Measurements from ENCODE around the gene SLC26A5.

The SLC26A5 gene

DNA sequence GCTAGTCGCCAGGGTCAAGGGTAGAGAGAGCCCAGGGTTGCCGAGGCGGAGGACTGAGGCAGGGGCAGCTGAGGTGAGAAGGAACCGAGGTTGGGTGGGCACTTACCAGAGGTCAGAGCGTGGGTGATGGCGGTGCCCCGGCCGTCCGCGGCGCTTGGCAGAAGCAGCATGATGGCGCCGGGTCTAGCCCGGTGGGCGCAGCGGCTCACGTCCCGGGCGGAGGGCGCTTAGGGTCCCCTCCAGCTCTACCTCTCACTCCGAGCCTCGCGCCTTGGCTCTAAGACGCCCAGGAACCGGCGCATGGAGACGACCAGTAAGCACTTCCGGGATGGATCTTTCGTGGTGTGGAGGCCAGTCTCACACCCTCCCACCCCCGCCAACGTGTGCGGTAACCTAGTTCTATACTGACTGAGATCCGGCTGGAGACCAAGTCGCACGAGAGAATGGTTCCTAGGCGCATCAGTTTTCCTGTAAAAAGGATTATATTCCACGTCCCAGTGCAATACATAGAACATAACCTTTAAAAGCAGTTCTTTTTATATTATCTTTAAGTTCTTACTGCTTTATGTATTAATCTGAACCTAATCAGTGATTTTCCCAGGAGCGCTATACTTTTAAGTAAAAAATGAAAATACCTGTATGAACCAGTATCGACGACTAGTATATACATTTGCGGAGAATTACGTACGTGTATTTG is 101.4 kb downstream of the SLC26A5 start, which contains the start of gene DNAJC2:
DNAJC2 (minus strand) TSS at position 315 of the 697 bp plus-strand sequence; CDS start at position 170, 145 bp downstream.
- DNase-seq: peak; percentile 83 to 89

GRCh38 chr7:103343758-103344452 is 102.1 kb downstream of the SLC26A5 start:
- peak; percentile 34 to 46 for DNase-seq

GRCh38 chr7:103343332-103343731 is 102.7 kb downstream of the SLC26A5 start:
- no peak for DNase-seq

GRCh38 chr7:103341466-103341865 is 104.5 kb downstream of the SLC26A5 start:
- DNase-seq: no peak

DNA sequence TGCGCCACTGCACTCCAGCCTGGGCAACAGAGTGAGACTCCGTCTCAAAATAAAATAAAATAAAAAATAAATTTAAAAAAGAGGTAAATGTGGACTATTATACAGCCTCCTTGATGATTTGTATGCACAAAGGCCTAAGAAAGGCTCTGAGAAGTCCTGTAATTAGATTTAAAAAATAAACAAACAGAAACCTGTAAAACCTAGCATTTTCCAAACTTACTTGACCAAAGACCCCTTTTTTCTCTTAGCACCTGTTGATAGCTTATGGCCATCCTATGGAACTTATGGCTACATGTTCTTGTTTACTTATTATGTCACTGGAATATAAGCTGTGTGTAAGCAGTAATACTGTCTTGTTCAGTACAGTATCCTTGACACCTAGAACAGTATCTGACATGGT is 107.1 kb downstream of the SLC26A5 start:
- no peak for DNase-seq

- no peak for DNase-seq
Observed at GRCh38 chr7:103336761-103337160, 109.2 kb downstream of the SLC26A5 start.

DNA sequence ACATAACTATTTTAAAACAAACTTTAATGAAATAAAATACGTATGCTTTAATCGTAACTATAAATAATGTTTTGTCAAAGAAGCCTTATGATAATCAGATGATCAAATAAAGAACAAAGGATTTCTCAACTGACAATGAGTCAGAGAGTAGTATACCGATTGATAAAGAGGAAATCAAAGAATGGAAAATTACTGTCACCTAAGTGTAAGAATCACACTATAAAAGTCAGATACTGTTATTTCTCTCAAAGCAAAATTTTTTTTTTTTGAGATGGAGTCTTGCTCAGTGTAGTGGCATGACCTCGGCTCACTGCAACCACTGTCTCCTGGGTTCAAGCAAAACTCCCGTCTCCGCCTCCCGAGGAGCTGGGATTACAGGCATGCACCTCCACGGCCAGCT is 120.3 kb downstream of the SLC26A5 start:
- no peak for DNase-seq
